Measurements from ENCODE around the gene SLC6A9. TPM values are rescaled to one million over a fixed set of nuclear protein-coding genes. Genes with fewer than 3 reads are reported as not detected.

The SLC6A9 gene
- total RNA-seq, 2 experiments from 2014 or later, result 0.17 TPM; not detected in 1

DNA sequence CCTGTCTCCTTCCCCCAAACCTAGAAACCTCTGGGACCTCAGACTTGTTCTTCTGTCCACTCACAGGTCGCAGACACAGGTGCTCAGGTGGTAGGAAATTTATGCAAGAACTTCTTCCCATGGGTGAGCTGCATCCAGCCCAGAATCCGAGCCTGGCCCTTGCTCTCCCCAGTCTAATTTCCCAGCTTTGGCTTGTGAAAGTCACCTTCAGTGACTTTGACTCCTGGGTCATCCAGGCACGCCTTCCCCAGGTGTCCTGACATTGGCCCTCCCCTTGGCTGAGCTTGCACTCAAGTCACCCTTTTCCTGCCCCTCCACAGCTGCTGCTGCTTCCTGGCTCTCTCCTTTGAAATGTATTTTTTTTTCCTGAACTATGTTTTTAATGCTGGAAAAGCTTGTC is 77.9 kb downstream of the SLC6A9 start:
- no peak overlapping the region for H3K27ac Mint-ChIP-seq
- ATAC-seq (ENCODE audit: poor library complexity) (no peak), DNase-seq (no peak)
- ChIA-PET CTCF (interaction anchor here (1.3 kb wide), 1 partner anchor 19 kb away, joined by 4 read pairs; no protein-coding TSS in a partner anchor), POLR2A (no interaction called here)
- H3K4me3 Mint-ChIP-seq, result no peak overlapping the region
- peaks cover 29% of the 10 kb centered on the region for H3K4me1 Mint-ChIP-seq (ENCODE audit: low read depth)
- H3K36me3 Mint-ChIP-seq (ENCODE audit: low read depth), result peaks cover 26% of the 10 kb centered on the region
- Histone ChIP-seq H3K9me3 (ENCODE audit: control insufficient read depth in 1 of 2, insufficient read depth in 1 of 2, low read length in 2 of 2) (no peaks in the 10 kb centered on the region), H3K36me3 (ENCODE audit: insufficient read depth, low read length) (peaks cover 29% of the 10 kb centered on the region), H3K27ac (ENCODE audit: low read depth in 1 of 2, low read length in 2 of 2) (no peak overlapping the region), H3K4me3 (ENCODE audit: low read length) (no peak overlapping the region), H3K4me1 (ENCODE audit: insufficient read depth, low read length) (peaks cover 4% of the 10 kb centered on the region), H3K27me3 (ENCODE audit: control insufficient read depth in 1 of 2, insufficient read depth in 2 of 2, low read length in 2 of 2) (no peaks in the 10 kb centered on the region)
- intact Hi-C loops (cut with DNase I, micrococcal nuclease), result no loop called here
- H3K27me3 Mint-ChIP-seq, result no peaks in the 10 kb centered on the region
- H3K9me3 Mint-ChIP-seq, result no peaks in the 10 kb centered on the region
- TF ChIP-seq, protein P1, sequence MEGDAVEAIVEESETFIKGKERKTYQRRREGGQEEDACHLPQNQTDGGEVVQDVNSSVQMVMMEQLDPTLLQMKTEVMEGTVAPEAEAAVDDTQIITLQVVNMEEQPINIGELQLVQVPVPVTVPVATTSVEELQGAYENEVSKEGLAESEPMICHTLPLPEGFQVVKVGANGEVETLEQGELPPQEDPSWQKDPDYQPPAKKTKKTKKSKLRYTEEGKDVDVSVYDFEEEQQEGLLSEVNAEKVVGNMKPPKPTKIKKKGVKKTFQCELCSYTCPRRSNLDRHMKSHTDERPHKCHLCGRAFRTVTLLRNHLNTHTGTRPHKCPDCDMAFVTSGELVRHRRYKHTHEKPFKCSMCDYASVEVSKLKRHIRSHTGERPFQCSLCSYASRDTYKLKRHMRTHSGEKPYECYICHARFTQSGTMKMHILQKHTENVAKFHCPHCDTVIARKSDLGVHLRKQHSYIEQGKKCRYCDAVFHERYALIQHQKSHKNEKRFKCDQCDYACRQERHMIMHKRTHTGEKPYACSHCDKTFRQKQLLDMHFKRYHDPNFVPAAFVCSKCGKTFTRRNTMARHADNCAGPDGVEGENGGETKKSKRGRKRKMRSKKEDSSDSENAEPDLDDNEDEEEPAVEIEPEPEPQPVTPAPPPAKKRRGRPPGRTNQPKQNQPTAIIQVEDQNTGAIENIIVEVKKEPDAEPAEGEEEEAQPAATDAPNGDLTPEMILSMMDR (IDR thresholded peaks at IDR 0.05), result no peak

DNA sequence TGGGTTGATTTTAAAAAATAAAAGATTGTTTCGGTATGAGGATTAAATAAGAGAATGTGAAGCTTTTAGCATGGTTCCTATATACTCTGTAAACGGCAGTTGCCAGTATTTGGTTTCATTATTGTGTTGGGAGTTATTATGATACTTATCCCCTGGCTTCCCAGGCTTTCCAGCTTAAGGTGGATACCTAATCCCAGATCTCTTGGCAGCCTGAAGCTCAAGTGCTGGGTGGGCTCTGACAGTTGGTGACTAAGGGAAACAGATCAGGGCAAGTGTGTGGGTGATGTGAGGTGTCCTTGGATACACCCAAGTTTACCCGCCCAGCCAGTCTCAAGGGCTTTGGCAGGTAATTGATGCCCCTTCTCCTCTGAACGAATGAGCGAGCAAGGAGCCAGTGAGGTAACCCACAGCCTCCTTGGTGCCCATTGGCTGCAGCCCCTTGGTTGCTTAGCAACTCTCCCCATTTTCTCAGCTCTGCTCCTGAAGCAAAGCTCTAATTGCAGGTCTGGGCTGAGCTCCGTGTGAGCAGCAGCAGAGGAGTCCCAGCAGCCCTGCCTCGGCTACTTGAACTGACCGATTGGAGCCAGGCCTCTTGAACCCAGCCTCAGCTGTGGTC is 78.4 kb downstream of the SLC6A9 start:
- intact Hi-C loops (cut with DNase I, micrococcal nuclease), result no loop called here
- Mint-ChIP-seq H3K4me1 (ENCODE audit: low read depth) (peaks cover 34% of the 10 kb centered on the region), H3K27me3 (no peaks in the 10 kb centered on the region), H3K27ac (no peak overlapping the region), H3K36me3 (ENCODE audit: low read depth) (peaks cover 20% of the 10 kb centered on the region), H3K4me3 (no peak overlapping the region), H3K9me3 (no peaks in the 10 kb centered on the region)
- TF ChIP-seq, protein P1 (IDR thresholded peaks at IDR 0.05), result no peak
- no peak for ATAC-seq (ENCODE audit: poor library complexity)
- Histone ChIP-seq H3K4me3 (ENCODE audit: low read length) (no peak overlapping the region), H3K36me3 (ENCODE audit: insufficient read depth, low read length) (peaks cover 25% of the 10 kb centered on the region), H3K27me3 (ENCODE audit: control insufficient read depth in 1 of 2, insufficient read depth in 2 of 2, low read length in 2 of 2) (no peaks in the 10 kb centered on the region), H3K4me1 (ENCODE audit: insufficient read depth, low read length) (peaks cover 10% of the 10 kb centered on the region), H3K9me3 (ENCODE audit: control insufficient read depth in 1 of 2, insufficient read depth in 1 of 2, low read length in 2 of 2) (no peaks in the 10 kb centered on the region), H3K27ac (ENCODE audit: low read depth in 1 of 2, low read length in 2 of 2) (no peak overlapping the region)
- no peak for DNase-seq
- ChIA-PET POLR2A (no interaction called here), CTCF (interaction anchor here (1.3 kb wide), 1 partner anchor 18 kb away, joined by 4 read pairs; no protein-coding TSS in a partner anchor)

DNA sequence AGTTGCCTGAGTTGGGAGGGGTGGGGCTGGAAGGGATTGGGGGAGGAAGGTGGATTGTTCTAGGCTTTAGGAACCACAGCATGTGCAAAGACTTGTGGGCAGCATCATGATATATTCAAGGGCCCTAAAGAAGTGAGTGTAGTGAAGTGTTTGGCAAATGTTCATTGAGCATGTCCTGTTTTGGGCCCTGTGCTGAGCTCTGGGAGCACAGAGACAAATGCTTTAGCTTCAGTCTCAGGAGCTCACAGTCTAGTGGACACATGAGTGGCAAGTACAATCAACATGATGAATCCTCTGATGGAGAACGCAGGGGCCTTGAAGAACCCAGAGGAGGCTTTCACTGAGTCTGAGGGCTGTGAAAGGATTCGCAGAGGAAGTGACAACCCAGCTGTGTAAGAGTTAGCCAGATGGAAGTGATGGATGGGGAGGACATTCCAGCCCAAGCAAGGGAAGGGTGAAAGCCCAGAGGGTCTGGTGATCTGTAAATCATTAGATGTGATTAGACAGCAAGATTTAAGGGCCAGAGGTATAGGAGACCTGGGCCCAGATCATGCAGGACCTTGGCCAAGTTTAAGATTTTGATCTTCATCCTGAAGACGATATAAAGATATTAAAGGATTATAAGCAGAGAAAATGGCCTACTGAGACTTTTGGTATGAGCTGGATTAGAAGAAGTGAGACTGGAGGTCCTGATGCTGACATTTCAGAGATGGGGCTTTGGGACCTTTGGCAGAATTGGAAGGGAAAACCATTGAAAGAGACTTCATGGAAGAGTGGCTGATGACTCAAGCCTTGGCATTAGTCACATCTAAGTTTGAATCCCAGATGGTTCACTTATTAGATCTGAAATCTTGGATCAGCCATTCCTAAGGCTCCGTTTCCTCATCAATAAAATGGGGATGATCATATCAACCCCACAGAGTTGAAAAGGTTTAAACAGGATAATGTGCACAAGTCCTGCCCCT is 80.0 kb downstream of the SLC6A9 start:
- no peak for ATAC-seq (ENCODE audit: poor library complexity)
- Mint-ChIP-seq H3K4me1 (ENCODE audit: low read depth) (peaks cover 41% of the 10 kb centered on the region), H3K9me3 (no peaks in the 10 kb centered on the region), H3K27ac (no peak overlapping the region), H3K36me3 (ENCODE audit: low read depth) (peaks cover 9% of the 10 kb centered on the region), H3K27me3 (no peaks in the 10 kb centered on the region), H3K4me3 (no peak overlapping the region)
- Histone ChIP-seq H3K27ac (ENCODE audit: low read depth in 1 of 2, low read length in 2 of 2) (no peak overlapping the region), H3K27me3 (ENCODE audit: control insufficient read depth in 1 of 2, insufficient read depth in 2 of 2, low read length in 2 of 2) (no peaks in the 10 kb centered on the region), H3K36me3 (ENCODE audit: insufficient read depth, low read length) (peaks cover 11% of the 10 kb centered on the region), H3K9me3 (ENCODE audit: control insufficient read depth in 1 of 2, insufficient read depth in 1 of 2, low read length in 2 of 2) (no peaks in the 10 kb centered on the region), H3K4me1 (ENCODE audit: insufficient read depth, low read length) (peaks cover 21% of the 10 kb centered on the region), H3K4me3 (ENCODE audit: low read length) (no peak overlapping the region)
- POLR2A ChIA-PET, result interaction anchor here (0.8 kb wide), 1 partner anchor 19 kb away, joined by 3 read pairs; the partner anchor contains the start of gene DPH2
- CTCF ChIA-PET, result interaction anchor here (0.5 to 1.3 kb wide), 2 partner anchors 10 to 16 kb away, joined by 3 to 6 read pairs; no protein-coding TSS in a partner anchor
- intact Hi-C loops (cut with DNase I, micrococcal nuclease), result no loop called here
- TF ChIP-seq, protein P1 (IDR thresholded peaks at IDR 0.05), result no peak
- DNase-seq, result no peak

All from CD4-positive, alpha-beta T cell (primary cell).